Retina (tissue), 1 donor: Measurements from ENCODE around the gene THADA.

Source experiments
- DNase-seq: peaks from one replicate; pipeline ENCODE4 v3.0.0-alpha.2; 2016

The THADA gene

DNA sequence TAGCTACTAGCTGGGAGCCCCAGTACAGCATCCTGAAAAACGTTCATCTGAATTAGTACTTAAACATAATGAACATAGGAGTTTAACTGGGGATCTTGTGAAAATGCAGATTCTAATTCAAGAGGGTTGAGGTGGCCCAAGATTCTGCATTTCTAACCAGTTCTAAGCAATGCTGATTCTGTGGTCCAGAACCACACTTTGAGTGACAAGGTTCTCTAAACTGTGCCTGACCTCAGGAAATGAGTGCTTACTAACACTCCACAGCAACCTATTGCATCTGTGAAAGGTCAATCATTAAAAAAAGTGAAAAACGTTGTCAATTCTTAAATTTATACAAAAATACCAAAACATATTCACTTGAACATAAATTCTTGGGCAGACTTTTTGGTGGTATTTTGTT, 212.3 kb downstream of the THADA start:
- no peak for DNase-seq

DNA sequence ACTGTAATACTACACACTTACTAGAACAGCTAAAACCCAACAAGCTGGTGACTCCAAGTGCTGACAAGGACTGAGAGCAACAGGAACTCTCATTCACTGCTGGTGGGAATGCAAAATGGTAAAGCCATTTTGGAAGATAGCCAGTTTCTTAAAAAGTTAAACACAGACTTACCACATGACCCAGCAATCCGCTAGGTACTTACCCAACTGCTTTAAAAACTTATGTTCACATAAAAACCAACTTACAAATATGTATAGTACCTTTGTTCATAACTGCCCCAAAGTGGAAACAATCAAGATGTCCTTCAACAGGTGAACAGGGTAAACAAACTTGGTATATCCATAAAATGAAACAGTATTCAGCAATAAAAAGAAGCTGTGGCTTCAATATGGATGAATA, 216.3 kb downstream of the THADA start:
- no peak for DNase-seq

- DNase-seq: no peak
These were observed 218.5 kb downstream of the THADA start for GRCh38 chr2:43377327-43377726.

DNA sequence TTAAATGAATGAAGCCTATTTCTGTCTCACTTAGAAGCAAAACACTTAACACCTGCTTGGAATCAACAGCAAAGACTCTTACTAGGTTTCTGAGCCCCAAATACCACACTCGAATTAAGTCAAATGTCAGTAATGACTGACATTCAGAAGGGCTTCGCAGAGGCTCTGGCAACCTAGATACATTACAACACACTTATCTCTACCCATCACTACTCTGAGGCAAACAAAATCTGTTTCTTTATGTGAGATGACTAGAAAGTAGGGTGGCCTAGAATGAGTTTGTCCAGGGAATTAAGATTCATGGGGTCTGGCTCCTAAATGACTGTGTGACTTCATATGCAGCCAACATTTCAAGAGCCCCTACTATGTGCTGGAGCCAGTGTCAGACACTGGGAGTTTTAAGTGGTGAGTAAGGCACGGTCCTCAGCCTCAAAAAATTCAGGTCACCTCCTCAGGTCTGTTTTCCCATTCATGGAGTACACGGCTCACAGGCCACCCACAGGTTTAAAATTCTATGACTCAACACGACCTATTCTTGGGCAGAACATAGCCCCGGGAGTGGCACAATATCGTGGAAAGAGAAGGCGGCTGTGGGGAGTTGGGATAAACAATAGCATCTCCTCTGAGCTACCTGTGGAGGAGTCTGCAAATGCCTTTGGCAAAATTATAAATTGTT, 219.2 kb downstream of the THADA start:
- no peak for DNase-seq

- DNase-seq: no peak
These were observed 219.9 kb downstream of the THADA start for GRCh38 chr2:43375746-43376522.

DNA sequence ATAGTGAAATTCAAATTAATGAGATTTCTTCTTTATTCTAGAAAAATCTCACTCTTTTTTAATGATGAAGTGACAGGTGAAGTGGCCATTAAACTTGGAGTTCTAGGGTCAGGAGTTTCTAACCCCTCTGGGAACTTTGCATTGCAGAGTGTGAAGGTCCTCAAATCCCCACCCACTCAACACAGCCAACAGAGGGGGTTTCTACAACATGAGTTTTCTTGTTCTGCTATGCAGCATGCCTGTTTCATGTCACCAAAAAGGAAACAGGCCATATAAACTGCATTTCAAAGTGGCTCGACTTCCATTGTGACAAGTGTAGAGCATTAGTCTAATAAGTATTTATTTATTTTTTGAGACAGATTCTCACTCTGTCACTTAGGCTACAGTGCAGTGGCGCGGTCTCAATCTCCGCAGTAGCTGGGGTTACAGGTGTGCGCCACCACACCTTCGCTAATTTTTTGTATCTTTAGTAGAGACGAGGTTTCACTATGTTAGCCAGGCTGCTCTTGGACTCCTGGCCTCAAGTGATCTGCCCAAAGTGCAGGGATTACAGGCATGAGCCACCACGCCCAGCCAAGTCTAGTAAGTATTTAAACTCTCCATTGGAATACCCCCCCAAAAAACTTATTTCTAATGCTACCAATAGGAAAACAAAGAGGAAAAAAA, 223.3 kb downstream of the THADA start:
- DNase-seq: no peak

DNA sequence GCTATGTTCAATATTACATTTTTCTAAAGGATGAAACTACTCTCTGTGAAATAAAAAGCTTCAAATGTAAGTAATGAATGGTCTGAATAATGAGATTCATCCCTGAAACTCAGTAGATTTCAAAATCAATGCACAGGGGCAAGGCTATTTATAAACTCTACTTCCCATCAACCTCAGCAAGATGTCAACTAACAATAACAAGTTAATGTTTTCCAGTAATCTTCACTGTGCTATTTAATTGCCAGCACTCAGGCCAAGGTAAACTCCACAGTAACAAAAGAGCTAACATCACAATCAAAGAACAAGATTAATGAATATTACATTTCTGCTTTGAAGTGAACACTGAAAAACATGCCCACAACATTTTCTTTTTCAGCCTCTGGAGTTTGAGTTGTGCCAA, 225.1 kb downstream of the THADA start:
- no peak for DNase-seq

- DNase-seq: no peak
These were observed 225.7 kb downstream of the THADA start for GRCh38 chr2:43370146-43370545.

DNA sequence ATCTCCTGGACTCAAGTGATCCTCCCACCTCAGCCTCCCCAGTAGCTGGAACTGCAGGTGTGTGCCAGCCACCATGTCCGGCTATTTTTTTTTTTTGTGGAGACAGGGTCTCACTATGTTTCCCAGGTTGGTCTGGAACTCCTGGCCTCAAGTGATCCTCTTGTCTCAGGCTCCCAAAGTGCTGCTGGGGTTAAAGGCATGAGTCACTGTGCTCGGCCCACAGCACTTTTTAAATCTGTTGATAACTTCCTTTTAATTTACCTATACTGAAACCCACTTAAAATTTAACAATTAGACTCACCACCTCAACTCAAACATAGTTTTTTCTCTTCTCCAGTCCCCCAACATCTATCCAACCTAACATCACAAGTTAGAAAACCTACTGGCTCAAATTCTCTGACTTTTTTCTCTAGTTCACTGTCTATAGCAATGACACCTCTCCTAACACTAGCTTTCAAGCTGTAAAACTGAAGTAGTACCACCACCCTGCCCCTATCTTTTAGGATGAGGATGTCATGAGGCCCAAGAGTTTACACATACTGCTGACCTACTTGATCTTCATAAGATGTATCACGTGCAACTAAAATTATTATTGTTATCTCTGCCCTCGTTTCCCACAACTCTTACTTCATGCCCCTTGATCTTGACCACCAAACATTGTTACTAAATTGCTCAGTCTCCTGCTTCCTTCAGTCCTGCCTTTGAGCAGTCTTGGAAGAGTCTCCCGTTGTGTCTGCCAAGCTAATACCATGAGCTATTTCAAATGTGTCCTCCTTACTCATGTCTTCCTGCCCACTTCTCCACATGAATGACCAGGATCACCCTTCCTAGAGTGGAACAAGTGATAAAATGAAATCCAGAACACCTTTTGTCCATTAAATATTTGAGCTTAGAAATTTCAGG, 227.1 kb downstream of the THADA start:
- no peak for DNase-seq

GRCh38 chr2:43367012-43367782, 228.6 kb downstream of the THADA start:
- DNase-seq: no peak

DNA sequence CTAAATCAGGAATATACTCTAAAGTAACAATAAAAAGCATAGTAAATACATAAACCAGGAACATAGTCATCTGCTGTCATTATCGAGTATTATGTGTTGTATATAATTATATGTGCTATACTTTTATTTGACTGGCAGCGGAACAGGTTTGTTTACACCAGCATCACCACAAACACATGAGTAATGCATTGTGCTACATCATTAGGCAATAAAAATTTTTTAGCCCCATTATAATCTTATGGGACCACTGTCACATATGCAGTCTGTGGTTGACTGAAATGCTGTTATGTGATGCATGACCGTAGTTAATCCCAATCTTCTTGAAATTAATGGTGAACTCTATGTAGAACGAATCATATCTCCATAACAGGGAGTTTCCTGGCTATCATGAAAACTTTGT, 232.7 kb downstream of the THADA start:
- no peak for DNase-seq

GRCh38 chr2:43361286-43361685, 234.6 kb downstream of the THADA start:
- no peak for DNase-seq

DNA sequence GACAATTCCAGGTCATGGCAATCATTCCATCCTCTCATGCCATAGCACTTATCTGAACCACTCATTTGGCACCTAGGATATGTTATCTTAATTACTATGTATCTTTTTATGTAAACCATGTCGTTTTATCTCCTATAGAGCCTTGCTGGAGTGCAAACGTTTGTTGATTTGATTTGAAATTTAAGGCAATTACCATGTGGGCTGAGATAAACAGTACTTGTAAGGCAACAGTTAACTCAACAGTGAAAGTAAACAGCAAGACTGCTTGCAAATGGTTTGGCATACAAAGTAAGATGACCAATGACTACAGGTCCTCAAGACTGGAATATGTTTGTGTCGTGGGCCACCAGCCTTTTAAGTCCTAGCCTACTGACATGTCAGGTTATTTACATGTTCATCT, 235.7 kb downstream of the THADA start:
- no peak for DNase-seq

- DNase-seq: no peak
These were observed 237.2 kb downstream of the THADA start for GRCh38 chr2:43358410-43359201.

GRCh38 chr2:43356774-43357173, 239.1 kb downstream of the THADA start:
- no peak for DNase-seq

DNA sequence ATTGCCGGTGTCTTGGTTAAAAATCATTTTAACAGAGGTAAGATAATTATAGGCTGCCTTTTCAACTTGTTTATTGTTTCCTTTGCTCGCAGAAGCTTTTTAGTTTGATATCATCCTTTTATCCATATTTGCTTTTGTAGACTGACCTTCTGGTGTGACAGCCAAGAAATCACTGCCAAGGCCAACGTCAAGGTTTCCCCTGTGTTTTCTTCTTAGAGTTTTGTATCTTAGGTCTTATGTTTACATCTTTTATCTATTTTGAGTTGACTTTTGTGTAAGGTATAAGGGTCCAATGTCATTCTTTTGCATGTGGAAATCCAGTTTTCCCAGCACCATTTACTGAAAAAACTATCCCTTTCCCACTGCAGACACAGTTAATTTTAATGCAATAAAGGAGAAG, 240.4 kb downstream of the THADA start:
- no peak for DNase-seq

- DNase-seq: no peak
These were observed 245.9 kb downstream of the THADA start for GRCh38 chr2:43349904-43350303.

GRCh38 chr2:43348908-43349661, 246.8 kb downstream of the THADA start:
- no peak for DNase-seq

- no peak for DNase-seq
These were observed 248.1 kb downstream of the THADA start for GRCh38 chr2:43347746-43348145.
